SK-N-SH treated with all-trans-retinoic acid at 6 μM for 48 hours (cell line): ENCODE data around the gene SFI1.

Experiments
- BACH2 ChIP-seq: fragments of 250-450 bp; sonication (Bioruptor Pico); IDR thresholded peaks from 2 replicates; pipeline ENCODE4 v1.9.0; 2021; ENCODE audit warnings: mild to moderate bottlenecking, borderline replicate concordance
- CSRNP3 ChIP-seq: fragments of 250-450 bp; sonication (Bioruptor Pico); IDR thresholded peaks from 2 replicates; pipeline ENCODE4 v1.5.1; 2021; ENCODE audit warnings: mild to moderate bottlenecking, moderate library complexity
- ESRRG ChIP-seq: fragments of 250-450 bp; sonication (Bioruptor Pico); IDR thresholded peaks from 2 replicates; pipeline ENCODE4 v1.6.1; 2021; ENCODE audit warnings: mild to moderate bottlenecking
- POU6F1 ChIP-seq: fragments of 250-450 bp; sonication (Bioruptor Pico); IDR thresholded peaks from 2 replicates; pipeline ENCODE4 v1.8.0; 2021; ENCODE audit warnings: low read depth, mild to moderate bottlenecking, moderate library complexity, borderline replicate concordance
- SNAI2 ChIP-seq: fragments of 250-450 bp; sonication (Bioruptor Pico); IDR thresholded peaks from 2 replicates; pipeline ENCODE4 v1.5.0; 2020; ENCODE audit warnings: mild to moderate bottlenecking, moderate library complexity
- ZFP3 ChIP-seq: fragments of 250-450 bp; sonication (Bioruptor Pico); IDR thresholded peaks from 2 replicates; pipeline ENCODE4 v1.5.0; 2020; ENCODE audit warnings: mild to moderate bottlenecking, moderate library complexity
- ZNF70 ChIP-seq: fragments of 450-650 bp; formaldehyde crosslinking; IDR thresholded peaks from 2 replicates; pipeline ENCODE4 v1.5.0; 2020; ENCODE audit warnings: mild to moderate bottlenecking, moderate library complexity

GRCh38 chr22:31623592-31624304 is 127.4 kb downstream of the SFI1 start:
- no peak for TF ChIP-seq ZFP3 (CRISPR knock-in tag)
- TF ChIP-seq ZNF70 (CRISPR knock-in tag), result no peak
- TF ChIP-seq POU6F1 (CRISPR knock-in tag), result no peak
- TF ChIP-seq BACH2, result no peak
- no peak for TF ChIP-seq CSRNP3 (CRISPR knock-in tag)
- no peak for TF ChIP-seq ESRRG (CRISPR knock-in tag)
- no peak for TF ChIP-seq SNAI2
